ENCODE data around the gene TMCC3. TPM values are rescaled to one million over a fixed set of nuclear protein-coding genes. Genes with fewer than 3 reads are reported as not detected.

The TMCC3 gene
- total RNA-seq, 1 experiment from 2014 or later: 19.9 TPM

DNA sequence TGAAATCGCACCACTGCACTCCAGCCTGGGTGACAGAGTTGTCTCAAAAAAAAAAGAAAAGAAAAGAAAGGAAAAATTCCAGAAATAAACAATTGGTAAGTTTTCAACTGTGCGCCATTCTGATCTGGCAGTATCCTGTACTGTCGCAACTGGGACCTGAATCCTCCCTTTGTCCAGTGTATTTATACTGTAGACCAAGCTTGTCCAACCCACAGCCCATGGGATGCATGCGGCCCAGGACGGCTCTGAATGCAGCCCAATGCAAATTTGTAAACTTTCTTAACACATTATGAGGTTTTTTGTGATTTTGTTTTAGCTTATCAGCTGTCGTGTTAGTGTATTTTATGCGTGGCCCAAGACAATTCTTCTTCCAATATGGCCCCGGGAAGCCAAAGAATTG lies 84.7 kb downstream of the TMCC3 start:
- peaks cover 37% of the 10 kb centered on the region for H3K79me2 ChIP-seq (ENCODE audit: low read depth)
- ChIA-PET CTCF (no interaction called here), POLR2A (ENCODE audit: unreplicated experiment) (no interaction called here)
- BruUV-seq (replicated peaks): no TSS peak
- no peaks in the 10 kb centered on the region for H3K27me3 ChIP-seq (ENCODE audit: insufficient read depth, low read depth)
- peaks cover 4% of the 10 kb centered on the region; the same call in 1 of the 2 replicates for H3K36me3 ChIP-seq (ENCODE audit: low read depth)
- H3K4me1 ChIP-seq (replicated peaks; ENCODE audit: insufficient read depth): peaks cover 52% of the 10 kb centered on the region
- no peaks in the 10 kb centered on the region; the same call in 1 of the 2 replicates for H3K9me3 ChIP-seq (ENCODE audit: insufficient read depth, low read depth)
- peaks cover 58% of the 10 kb centered on the region for H3F3A ChIP-seq (ENCODE audit: insufficient read depth, low read depth)
- no peak overlapping the region for H3K4me3 ChIP-seq
- H3K9me2 ChIP-seq (ENCODE audit: insufficient read depth): no peaks in the 10 kb centered on the region
- H4K20me1 ChIP-seq (ENCODE audit: insufficient read depth): no peaks in the 10 kb centered on the region; the same call in 1 of the 2 replicates
- TF ChIP-seq, protein P1, sequence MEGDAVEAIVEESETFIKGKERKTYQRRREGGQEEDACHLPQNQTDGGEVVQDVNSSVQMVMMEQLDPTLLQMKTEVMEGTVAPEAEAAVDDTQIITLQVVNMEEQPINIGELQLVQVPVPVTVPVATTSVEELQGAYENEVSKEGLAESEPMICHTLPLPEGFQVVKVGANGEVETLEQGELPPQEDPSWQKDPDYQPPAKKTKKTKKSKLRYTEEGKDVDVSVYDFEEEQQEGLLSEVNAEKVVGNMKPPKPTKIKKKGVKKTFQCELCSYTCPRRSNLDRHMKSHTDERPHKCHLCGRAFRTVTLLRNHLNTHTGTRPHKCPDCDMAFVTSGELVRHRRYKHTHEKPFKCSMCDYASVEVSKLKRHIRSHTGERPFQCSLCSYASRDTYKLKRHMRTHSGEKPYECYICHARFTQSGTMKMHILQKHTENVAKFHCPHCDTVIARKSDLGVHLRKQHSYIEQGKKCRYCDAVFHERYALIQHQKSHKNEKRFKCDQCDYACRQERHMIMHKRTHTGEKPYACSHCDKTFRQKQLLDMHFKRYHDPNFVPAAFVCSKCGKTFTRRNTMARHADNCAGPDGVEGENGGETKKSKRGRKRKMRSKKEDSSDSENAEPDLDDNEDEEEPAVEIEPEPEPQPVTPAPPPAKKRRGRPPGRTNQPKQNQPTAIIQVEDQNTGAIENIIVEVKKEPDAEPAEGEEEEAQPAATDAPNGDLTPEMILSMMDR (conservative IDR thresholded peaks at IDR 0.05): no peak
- no peak for TF ChIP-seq EZH2 (IDR thresholded peaks at IDR 0.05; ENCODE audit: low read depth)
- DNase-seq: no peak
- intact Hi-C loops (cut with micrococcal nuclease; ENCODE audit: unreplicated experiment): no loop called here
- H3K4me2 ChIP-seq: no peak overlapping the region
- no peak overlapping the region for H3K27ac ChIP-seq
- H2AFZ ChIP-seq: no peak overlapping the region

DNA sequence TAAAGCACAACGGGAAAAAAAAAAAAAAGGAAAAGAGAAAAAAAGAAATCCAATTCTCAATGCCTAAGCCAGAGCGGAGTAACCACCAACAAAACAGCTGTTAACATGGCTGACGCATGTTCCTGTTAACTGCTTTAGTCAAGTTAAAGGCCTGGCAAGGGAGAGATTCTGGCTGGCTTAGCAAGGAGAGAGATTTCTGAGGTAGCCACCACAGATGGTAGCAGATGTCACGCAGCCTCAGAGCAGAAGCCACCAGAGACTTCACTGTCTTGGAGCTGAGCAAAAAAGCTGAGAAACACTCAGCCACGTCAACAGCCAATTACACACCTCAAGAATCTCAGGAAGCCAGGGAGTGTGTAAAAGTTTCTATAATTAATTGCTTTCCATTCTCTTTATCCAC lies 87.1 kb downstream of the TMCC3 start:
- no peak for TF ChIP-seq EZH2 (IDR thresholded peaks at IDR 0.05; ENCODE audit: low read depth)
- TF ChIP-seq, protein P1 (conservative IDR thresholded peaks at IDR 0.05): no peak
- BruUV-seq (replicated peaks): no TSS peak
- POLR2A ChIA-PET (ENCODE audit: unreplicated experiment): no interaction called here

DNA sequence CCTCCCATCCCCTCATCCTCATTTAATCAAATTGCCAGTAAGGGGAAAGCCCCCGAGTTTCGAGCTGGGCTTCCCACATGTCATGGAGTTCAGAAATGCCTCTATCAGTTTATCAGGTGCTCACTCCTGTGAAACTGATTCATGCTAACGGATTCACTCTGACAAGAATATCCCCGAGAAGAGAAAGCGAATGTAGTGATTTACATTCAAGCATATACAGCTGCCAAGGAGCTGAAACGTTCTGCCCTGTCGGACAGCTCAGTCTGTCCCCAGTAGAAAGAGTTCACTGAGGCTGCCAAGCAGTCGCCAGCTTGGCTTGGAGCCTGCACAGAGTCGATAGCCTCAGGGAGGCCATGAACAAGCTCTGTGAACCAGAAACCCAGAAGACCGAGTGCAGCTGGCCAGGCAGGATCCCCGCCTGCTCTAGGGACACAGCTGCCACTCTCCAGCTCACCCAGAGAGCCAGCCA lies 88.4 kb downstream of the TMCC3 start:
- intact Hi-C loops (cut with micrococcal nuclease; ENCODE audit: unreplicated experiment): loop anchor here (1.0 to 2.0 kb wide), 4 partner anchors 8 to 83 kb away; no protein-coding TSS in a partner anchor
- peak; percentile 74 to 88 for DNase-seq
- H3K36me3 ChIP-seq (ENCODE audit: low read depth): 0 out of 2 replicates have a peak, but pooled peaks cover 4% of the 10 kb centered on the region
- H3K4me2 ChIP-seq: peak overlapping the region; percentile 74
- peak overlapping the region; percentile 26; the same call in 1 of the 2 replicates for H2AFZ ChIP-seq
- no peaks in the 10 kb centered on the region for H3K27me3 ChIP-seq (ENCODE audit: insufficient read depth, low read depth)
- ChIA-PET CTCF (interaction anchor here (0.6 to 0.9 kb wide), 3 partner anchors 9 to 1186 kb away, joined by 4 to 8 read pairs (median 5); no protein-coding TSS in a partner anchor), POLR2A (ENCODE audit: unreplicated experiment) (interaction anchor here (0.6 to 1.7 kb wide), 13 partner anchors 9 to 1776 kb away, joined by 3 to 14 read pairs (median 5); no protein-coding TSS in a partner anchor)
- peaks cover 65% of the 10 kb centered on the region for H3K4me1 ChIP-seq (replicated peaks; ENCODE audit: insufficient read depth)
- H3K79me2 ChIP-seq (ENCODE audit: low read depth): peaks cover 37% of the 10 kb centered on the region
- no peaks in the 10 kb centered on the region; the same call in none of the 2 replicates for H3K9me3 ChIP-seq (ENCODE audit: insufficient read depth, low read depth)
- BruUV-seq (replicated peaks): no TSS peak
- no peaks in the 10 kb centered on the region for H3K9me2 ChIP-seq (ENCODE audit: insufficient read depth)
- H3K27ac ChIP-seq: peak overlapping the region; percentile 91
- no peaks in the 10 kb centered on the region for H4K20me1 ChIP-seq (ENCODE audit: insufficient read depth)
- TF ChIP-seq, protein P1 (conservative IDR thresholded peaks at IDR 0.05): no peak
- TF ChIP-seq EZH2 (IDR thresholded peaks at IDR 0.05; ENCODE audit: low read depth): no peak
- peak overlapping the region; percentile 59; the same call in 1 of the 2 replicates for H3K4me3 ChIP-seq
- peaks cover 44% of the 10 kb centered on the region; the same call in 1 of the 2 replicates for H3F3A ChIP-seq (ENCODE audit: insufficient read depth, low read depth)

More for the DNA sequence above, 87.1 kb downstream of the TMCC3 start:
- peaks cover 37% of the 10 kb centered on the region for H3K79me2 ChIP-seq (ENCODE audit: low read depth)
- intact Hi-C loops (cut with micrococcal nuclease; ENCODE audit: unreplicated experiment): no loop called here
- H3K4me3 ChIP-seq: peak overlapping the region; percentile 59; the same call in 1 of the 2 replicates
- peaks cover 53% of the 10 kb centered on the region for H3K4me1 ChIP-seq (replicated peaks; ENCODE audit: insufficient read depth)
- H4K20me1 ChIP-seq (ENCODE audit: insufficient read depth): no peaks in the 10 kb centered on the region
- peak overlapping the region; percentile 91; the same call in 1 of the 2 replicates for H3K27ac ChIP-seq
- no peak for DNase-seq
- CTCF ChIA-PET: interaction anchor here (0.6 to 0.7 kb wide), 2 partner anchors 313 to 1528 kb away, joined by 4 to 7 read pairs; no protein-coding TSS in a partner anchor
- H3K36me3 ChIP-seq (ENCODE audit: low read depth): peaks cover 4% of the 10 kb centered on the region; the same call in 1 of the 2 replicates
- H2AFZ ChIP-seq: no peak overlapping the region
- no peaks in the 10 kb centered on the region for H3K27me3 ChIP-seq (ENCODE audit: insufficient read depth, low read depth)
- peaks cover 50% of the 10 kb centered on the region; the same call in 1 of the 2 replicates for H3F3A ChIP-seq (ENCODE audit: insufficient read depth, low read depth)
- no peaks in the 10 kb centered on the region for H3K9me2 ChIP-seq (ENCODE audit: insufficient read depth)
- H3K4me2 ChIP-seq: peak overlapping the region; percentile 74
- H3K9me3 ChIP-seq (ENCODE audit: insufficient read depth, low read depth): no peaks in the 10 kb centered on the region; the same call in 1 of the 2 replicates
